ENCODE data around the gene KLHL3. TPM values are rescaled to one million over a fixed set of nuclear protein-coding genes. Genes with fewer than 3 reads are reported as not detected.

KLHL3 gene
- total RNA-seq, 1 experiment from 2014 or later: 15.7 TPM

DNA sequence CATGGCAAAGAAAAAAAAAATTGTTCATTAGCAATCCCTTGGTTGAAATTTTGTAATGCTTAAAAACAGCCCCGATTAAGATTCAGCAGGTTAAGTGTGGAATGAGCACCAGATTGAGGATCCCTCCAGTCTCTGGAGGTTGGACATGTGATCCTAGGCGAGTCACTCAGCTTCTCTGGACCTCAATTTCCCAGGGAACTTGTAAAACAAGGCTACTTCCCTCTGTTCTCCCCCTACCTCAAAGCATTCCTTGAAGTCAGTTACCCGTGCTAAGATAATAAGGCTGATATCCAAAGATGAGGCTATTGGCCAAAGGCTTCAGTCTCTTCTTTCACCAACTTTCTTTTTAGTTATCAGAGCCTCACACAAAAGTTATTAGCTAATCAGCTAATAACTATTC lies 2.9 kb downstream of the KLHL3 start:
- ATAC-seq: no peak
- Mint-ChIP-seq H3K36me3 (peaks cover 4% of the 10 kb centered on the region; the same call in 1 of the 2 replicates), H3K9me3 (peaks cover 5% of the 10 kb centered on the region), H3K4me3 (no peak overlapping the region), H3K4me1 (peaks cover 3% of the 10 kb centered on the region), H3K27ac (no peak overlapping the region), H3K27me3 (ENCODE audit: low read depth) (no peaks in the 10 kb centered on the region; the same call in 1 of the 2 replicates)
- TF ChIP-seq, protein P1, sequence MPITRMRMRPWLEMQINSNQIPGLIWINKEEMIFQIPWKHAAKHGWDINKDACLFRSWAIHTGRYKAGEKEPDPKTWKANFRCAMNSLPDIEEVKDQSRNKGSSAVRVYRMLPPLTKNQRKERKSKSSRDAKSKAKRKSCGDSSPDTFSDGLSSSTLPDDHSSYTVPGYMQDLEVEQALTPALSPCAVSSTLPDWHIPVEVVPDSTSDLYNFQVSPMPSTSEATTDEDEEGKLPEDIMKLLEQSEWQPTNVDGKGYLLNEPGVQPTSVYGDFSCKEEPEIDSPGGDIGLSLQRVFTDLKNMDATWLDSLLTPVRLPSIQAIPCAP (CRISPR knock-in tag; IDR thresholded peaks at IDR 0.05): no peak
- TF ChIP-seq ZNF671 (CRISPR knock-in tag; IDR thresholded peaks at IDR 0.05): no peak
- TF ChIP-seq, protein P2, sequence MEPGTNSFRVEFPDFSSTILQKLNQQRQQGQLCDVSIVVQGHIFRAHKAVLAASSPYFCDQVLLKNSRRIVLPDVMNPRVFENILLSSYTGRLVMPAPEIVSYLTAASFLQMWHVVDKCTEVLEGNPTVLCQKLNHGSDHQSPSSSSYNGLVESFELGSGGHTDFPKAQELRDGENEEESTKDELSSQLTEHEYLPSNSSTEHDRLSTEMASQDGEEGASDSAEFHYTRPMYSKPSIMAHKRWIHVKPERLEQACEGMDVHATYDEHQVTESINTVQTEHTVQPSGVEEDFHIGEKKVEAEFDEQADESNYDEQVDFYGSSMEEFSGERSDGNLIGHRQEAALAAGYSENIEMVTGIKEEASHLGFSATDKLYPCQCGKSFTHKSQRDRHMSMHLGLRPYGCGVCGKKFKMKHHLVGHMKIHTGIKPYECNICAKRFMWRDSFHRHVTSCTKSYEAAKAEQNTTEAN (CRISPR knock-in tag; IDR thresholded peaks at IDR 0.05): no peak
- no peak for TF ChIP-seq CREB1 (CRISPR knock-in tag; IDR thresholded peaks at IDR 0.05)
- TF ChIP-seq, protein P3, sequence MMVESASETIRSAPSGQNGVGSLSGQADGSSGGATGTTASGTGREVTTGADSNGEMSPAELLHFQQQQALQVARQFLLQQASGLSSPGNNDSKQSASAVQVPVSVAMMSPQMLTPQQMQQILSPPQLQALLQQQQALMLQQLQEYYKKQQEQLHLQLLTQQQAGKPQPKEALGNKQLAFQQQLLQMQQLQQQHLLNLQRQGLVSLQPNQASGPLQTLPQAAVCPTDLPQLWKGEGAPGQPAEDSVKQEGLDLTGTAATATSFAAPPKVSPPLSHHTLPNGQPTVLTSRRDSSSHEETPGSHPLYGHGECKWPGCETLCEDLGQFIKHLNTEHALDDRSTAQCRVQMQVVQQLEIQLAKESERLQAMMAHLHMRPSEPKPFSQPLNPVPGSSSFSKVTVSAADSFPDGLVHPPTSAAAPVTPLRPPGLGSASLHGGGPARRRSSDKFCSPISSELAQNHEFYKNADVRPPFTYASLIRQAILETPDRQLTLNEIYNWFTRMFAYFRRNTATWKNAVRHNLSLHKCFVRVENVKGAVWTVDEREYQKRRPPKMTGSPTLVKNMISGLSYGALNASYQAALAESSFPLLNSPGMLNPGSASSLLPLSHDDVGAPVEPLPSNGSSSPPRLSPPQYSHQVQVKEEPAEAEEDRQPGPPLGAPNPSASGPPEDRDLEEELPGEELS (CRISPR knock-in tag; IDR thresholded peaks at IDR 0.05): no peak
- no peak for TF ChIP-seq SP1 (CRISPR knock-in tag; conservative IDR thresholded peaks at IDR 0.05)
- TF ChIP-seq, protein P4, sequence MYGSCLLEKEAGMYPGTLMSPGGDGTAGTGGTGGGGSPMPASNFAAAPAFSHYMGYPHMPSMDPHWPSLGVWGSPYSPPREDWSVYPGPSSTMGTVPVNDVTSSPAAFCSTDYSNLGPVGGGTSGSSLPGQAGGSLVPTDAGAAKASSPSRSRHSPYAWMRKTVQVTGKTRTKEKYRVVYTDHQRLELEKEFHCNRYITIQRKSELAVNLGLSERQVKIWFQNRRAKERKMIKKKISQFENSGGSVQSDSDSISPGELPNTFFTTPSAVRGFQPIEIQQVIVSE (CRISPR knock-in tag; IDR thresholded peaks at IDR 0.05; ENCODE audit: borderline replicate concordance): no peak
- TF ChIP-seq, protein P5, sequence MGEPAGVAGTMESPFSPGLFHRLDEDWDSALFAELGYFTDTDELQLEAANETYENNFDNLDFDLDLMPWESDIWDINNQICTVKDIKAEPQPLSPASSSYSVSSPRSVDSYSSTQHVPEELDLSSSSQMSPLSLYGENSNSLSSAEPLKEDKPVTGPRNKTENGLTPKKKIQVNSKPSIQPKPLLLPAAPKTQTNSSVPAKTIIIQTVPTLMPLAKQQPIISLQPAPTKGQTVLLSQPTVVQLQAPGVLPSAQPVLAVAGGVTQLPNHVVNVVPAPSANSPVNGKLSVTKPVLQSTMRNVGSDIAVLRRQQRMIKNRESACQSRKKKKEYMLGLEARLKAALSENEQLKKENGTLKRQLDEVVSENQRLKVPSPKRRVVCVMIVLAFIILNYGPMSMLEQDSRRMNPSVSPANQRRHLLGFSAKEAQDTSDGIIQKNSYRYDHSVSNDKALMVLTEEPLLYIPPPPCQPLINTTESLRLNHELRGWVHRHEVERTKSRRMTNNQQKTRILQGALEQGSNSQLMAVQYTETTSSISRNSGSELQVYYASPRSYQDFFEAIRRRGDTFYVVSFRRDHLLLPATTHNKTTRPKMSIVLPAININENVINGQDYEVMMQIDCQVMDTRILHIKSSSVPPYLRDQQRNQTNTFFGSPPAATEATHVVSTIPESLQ (CRISPR knock-in tag; IDR thresholded peaks at IDR 0.05): no peak
- DNase-seq (ENCODE audit: low spot score): no peak
- CTCF ChIA-PET: interaction anchor here (0.9 to 1.2 kb wide), 3 partner anchors 10 to 103 kb away, joined by 3 to 4 read pairs (median 3); no protein-coding TSS in a partner anchor
- POLR2A ChIA-PET: no interaction called here

DNA sequence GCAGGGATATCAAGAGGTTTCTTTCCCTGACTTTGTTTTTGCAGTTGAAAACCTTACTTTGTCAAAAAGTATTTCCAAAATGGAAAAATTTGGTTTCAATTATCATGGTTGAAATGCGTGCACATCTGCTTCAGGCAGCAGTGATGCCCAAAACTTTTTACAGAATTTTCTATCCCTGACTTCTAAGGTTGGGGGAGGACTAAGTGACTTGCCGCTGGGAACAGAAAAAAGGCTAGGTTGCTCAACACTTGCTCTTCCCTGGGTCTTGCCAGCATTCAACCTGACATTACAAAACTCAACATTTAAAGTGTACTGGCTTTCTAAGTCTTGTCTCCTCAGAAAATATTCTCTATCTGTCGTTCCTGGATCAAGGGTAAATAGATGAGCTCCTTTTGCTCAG lies 4.7 kb downstream of the KLHL3 start:
- no peaks in the 10 kb centered on the region for H3K36me3 Mint-ChIP-seq
- ChIA-PET CTCF (interaction anchor here (1.0 to 2.0 kb wide), 3 partner anchors 48 to 102 kb away, joined by 3 to 6 read pairs (median 3); no protein-coding TSS in a partner anchor), POLR2A (no interaction called here)
- H3K27me3 Mint-ChIP-seq (ENCODE audit: low read depth): no peaks in the 10 kb centered on the region
- H3K4me1 Mint-ChIP-seq: no peaks in the 10 kb centered on the region; the same call in 1 of the 2 replicates
- ATAC-seq: no peak
- no peak for TF ChIP-seq RORB (CRISPR knock-in tag; IDR thresholded peaks at IDR 0.05)
- TF ChIP-seq, protein P6, sequence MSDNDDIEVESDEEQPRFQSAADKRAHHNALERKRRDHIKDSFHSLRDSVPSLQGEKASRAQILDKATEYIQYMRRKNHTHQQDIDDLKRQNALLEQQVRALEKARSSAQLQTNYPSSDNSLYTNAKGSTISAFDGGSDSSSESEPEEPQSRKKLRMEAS (CRISPR knock-in tag; IDR thresholded peaks at IDR 0.05): no peak
- TF ChIP-seq, protein P7, sequence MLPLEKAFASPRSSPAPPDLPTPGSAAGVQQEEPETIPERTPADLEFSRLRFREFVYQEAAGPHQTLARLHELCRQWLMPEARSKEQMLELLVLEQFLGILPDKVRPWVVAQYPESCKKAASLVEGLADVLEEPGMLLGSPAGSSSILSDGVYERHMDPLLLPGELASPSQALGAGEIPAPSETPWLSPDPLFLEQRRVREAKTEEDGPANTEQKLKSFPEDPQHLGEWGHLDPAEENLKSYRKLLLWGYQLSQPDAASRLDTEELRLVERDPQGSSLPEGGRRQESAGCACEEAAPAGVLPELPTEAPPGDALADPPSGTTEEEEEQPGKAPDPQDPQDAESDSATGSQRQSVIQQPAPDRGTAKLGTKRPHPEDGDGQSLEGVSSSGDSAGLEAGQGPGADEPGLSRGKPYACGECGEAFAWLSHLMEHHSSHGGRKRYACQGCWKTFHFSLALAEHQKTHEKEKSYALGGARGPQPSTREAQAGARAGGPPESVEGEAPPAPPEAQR (CRISPR knock-in tag; IDR thresholded peaks at IDR 0.05): no peak
- no peak for TF ChIP-seq ZNF671 (CRISPR knock-in tag; IDR thresholded peaks at IDR 0.05)
- no peak for TF ChIP-seq ZNF263 (CRISPR knock-in tag; IDR thresholded peaks at IDR 0.05; ENCODE audit: low read depth)
- TF ChIP-seq NR1H2 (CRISPR knock-in tag; IDR thresholded peaks at IDR 0.05): no peak
- no peak for TF ChIP-seq NR3C1 (CRISPR knock-in tag; conservative IDR thresholded peaks at IDR 0.05; ENCODE audit: low read depth)
- no peak for TF ChIP-seq IRF2 (CRISPR knock-in tag; IDR thresholded peaks at IDR 0.05; ENCODE audit: borderline replicate concordance, low read depth)
- no peak for TF ChIP-seq MYBL2 (CRISPR knock-in tag; IDR thresholded peaks at IDR 0.05)
- no peak for TF ChIP-seq CBFB (CRISPR knock-in tag; IDR thresholded peaks at IDR 0.05; ENCODE audit: low read depth)
- no peak for TF ChIP-seq HMGA2 (CRISPR knock-in tag; IDR thresholded peaks at IDR 0.05)
- TF ChIP-seq, protein P8, sequence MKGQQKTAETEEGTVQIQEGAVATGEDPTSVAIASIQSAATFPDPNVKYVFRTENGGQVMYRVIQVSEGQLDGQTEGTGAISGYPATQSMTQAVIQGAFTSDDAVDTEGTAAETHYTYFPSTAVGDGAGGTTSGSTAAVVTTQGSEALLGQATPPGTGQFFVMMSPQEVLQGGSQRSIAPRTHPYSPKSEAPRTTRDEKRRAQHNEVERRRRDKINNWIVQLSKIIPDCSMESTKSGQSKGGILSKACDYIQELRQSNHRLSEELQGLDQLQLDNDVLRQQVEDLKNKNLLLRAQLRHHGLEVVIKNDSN (CRISPR knock-in tag; IDR thresholded peaks at IDR 0.05): no peak
- TF ChIP-seq, protein P9, sequence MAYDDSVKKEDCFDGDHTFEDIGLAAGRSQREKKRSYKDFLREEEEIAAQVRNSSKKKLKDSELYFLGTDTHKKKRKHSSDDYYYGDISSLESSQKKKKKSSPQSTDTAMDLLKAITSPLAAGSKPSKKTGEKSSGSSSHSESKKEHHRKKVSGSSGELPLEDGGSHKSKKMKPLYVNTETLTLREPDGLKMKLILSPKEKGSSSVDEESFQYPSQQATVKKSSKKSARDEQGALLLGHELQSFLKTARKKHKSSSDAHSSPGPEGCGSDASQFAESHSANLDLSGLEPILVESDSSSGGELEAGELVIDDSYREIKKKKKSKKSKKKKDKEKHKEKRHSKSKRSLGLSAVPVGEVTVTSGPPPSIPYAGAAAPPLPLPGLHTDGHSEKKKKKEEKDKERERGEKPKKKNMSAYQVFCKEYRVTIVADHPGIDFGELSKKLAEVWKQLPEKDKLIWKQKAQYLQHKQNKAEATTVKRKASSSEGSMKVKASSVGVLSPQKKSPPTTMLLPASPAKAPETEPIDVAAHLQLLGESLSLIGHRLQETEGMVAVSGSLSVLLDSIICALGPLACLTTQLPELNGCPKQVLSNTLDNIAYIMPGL (CRISPR knock-in tag; IDR thresholded peaks at IDR 0.05): no peak
- no peak for TF ChIP-seq JAZF1 (CRISPR knock-in tag; IDR thresholded peaks at IDR 0.05)
- no peak for TF ChIP-seq GABPB1 (CRISPR knock-in tag; IDR thresholded peaks at IDR 0.05)
- no peak for TF ChIP-seq TCF7 (CRISPR knock-in tag; IDR thresholded peaks at IDR 0.05; ENCODE audit: low read depth)
- TF ChIP-seq NFE2L1 (CRISPR knock-in tag; IDR thresholded peaks at IDR 0.05): no peak
- H3K4me3 Mint-ChIP-seq: no peak overlapping the region
- H3K27ac Mint-ChIP-seq: no peak overlapping the region
- no peak for DNase-seq (ENCODE audit: low spot score)
- H3K9me3 Mint-ChIP-seq: no peaks in the 10 kb centered on the region
